GM21737 (cell line): ENCODE data around the gene BLOC1S6.
"Not testable (repeated sequence)": the region's sequence is repeated elsewhere in the genome, so short reads cannot be mapped to it uniquely, and the experiment has no call there.

Experiments used
- ATAC-seq: cut with Tn5 transposase; IDR thresholded peaks from one replicate; pipeline ENCODE4 v1.9.1; 2021; ENCODE audit warnings: mild to moderate bottlenecking, moderate library complexity; ENCODE audit not compliant: unreplicated experiment

Gene BLOC1S6

DNA sequence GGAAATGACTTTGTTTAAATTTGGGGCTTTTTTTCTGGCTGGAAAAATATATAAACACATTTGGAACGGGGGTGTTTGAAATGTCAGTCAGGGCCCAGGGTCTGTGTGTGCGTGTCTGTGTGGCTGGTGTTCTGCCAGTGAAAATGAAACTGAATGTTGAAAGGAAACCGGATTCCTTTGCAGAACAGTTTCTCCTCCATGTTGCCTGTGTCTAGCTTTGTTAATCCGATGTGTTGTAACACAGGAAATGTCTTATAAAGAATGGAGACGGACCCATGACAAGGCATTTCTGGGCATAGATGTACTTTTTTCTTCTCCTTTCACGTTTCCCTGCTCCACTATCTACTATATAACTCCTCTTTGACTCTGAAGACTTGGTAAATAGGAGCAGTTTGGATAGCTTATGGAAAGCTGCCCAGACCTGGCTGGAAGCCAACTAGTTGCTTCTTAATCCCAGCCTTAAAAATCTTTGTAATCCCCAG is 50.4 kb downstream of the BLOC1S6 start:
- peak; percentile 43 for ATAC-seq

DNA sequence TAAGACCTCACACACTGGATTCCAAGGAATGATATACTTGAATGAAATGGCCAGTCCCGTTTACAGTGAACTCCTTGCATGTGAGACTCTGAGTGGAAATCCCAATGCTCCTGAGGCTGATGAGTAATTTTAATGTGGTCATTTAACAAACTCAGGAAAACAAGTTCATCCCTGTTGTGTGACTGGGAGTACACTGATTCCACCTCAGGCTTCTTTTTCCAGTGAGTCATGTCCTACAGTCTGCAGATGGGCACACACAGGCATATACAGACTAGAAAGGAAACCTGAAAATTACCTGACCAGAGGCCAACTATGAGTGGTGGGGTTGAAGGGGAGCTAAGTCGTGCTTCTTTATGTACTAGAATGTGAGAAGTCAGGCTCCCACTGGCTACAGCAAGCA is 53.4 kb downstream of the BLOC1S6 start:
- no peak for ATAC-seq

DNA sequence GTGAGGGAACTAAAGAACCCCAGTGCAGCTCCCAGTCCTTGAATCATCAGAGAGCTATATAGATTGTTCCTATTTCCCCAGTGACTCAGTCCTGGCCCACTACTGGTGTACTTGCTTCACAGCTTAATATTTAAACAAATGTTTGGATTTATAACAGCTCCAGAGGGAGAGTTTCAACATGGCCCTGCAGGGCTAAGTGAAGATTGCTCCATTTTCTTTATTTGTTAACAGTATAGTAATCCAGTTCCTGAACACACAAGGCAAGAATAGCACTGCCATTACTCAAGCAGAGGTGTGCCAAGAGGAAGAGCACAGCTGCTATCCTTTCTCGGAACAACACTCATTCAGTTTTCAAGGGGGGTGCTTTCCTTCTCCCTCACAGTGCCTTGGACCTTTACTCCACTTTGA is 54.2 kb downstream of the BLOC1S6 start:
- ATAC-seq = no peak

DNA sequence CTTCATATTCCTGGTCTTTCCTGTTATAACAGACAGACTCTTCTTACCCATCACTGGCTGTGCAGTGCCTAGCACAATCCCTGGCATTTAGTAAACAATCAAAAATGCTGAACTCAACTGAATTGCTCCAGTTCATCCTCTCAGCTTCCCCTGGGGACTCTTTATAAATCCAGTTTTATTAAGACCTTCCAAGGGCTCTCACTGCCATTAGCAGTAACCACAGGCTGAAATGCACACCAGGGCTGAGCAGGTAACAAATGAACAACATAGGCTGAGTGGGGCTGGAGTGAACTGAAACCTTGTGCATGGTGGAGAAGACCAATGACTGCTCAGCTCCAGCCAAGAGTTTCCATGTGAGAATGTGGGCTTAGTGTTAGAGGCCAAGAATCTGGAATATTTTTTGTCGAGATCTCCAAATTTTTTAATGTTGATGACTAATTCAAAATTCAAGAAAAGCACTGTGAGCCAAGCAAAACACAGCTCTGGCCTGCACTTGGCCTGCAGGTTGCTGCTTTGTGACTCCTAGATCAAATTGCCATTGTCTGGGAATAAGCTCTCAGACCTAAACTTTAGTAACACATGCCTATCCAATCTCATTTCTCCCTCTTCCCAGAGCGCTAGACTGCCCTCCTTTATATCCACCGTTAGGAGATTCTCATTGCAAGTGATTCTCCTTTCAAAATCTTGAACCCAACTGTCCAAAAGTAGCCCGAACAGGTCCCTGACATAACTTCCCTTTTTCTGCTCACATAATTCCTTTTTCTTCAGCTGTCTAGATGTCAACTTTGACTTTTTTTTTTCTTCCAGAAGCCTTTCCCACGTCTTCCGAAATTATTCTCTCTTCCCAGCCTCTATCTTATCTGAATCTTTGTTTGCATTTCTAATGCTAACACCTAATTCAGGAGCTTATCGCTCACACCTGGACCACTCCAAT is 55.1 kb downstream of the BLOC1S6 start:
- ATAC-seq = no peak

DNA sequence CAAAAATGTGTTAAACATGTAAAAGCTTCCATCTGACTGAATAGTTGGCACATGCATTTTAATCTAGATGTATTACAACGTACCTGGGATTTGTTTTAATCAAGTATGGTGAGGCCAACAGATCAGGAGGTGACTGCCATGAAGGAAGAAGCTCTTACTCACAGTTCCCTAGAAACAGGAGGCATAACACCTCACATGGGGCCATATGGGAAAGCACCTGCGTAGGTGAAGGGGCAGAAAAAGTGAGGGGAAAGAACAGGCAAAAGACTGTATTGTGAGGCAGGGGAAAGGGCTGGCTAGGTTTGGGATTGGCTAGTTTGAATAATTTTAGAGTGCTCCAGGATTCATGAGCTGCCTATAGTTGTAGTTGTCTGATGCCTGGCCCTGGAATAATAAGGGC is 57.3 kb downstream of the BLOC1S6 start:
- ATAC-seq = no peak

DNA sequence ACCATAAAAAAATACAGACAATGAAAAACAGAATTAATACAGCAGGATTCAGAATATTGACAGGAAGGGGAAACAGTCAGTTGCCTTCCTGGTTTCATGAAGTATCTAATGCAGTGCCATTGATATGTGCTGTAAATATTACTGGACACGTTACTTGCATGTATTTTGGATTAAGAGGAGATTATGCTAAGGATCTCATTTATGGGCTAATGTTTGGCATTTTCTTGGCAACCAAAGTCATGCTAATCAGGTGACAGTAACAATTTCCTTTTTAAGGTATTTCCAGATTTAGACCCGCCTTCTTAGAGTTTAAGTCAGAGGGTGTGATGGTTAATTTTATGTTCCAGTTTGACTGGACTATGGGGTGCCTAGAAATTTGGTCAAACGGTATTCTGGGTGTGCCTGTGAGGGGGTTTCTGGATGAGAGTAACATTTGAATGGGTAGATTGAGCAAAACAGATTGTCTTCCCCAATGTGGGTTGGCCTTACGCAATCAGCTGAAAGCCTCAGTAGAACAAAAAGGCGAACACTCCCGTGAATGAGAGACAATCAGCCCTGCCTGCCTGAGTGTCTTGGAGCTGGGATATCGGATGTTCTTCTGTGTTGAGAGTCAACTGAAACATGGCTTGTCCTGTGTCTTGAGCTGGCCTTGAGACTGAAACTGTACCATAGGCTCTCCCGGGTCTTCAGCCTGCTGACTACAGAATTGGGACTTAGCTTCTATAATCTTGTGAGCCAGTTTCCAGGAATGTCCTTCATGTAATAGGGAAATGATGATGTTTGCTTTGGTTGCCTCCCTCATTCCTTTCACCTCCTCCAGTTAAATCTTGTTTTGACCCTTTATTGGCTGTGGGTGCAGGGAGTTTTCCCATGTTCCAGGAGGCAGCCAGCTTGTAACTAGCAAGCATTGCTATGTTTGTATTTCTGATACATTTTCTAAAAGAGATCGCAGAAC is 58.1 kb downstream of the BLOC1S6 start:
- no peak for ATAC-seq

DNA sequence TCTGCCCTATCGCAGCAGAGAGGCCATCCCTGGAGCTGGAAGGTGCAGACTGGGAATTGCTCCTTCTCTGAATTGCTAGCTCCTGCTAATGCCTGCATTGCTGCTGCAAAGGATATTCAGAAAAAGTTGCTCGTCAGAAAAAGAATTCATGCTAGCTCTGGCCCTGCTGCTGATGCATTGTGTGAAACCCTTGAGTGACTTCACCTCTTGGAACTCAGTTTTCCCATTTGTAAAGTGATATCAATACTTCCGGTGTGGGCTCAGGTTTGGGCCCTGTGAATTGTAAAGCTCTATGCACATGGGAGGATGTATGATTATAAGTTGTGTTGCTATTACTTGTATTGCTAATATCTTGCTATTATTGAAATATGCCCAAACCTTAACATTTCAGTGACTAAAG is 59.0 kb downstream of the BLOC1S6 start:
- no peak for ATAC-seq

DNA sequence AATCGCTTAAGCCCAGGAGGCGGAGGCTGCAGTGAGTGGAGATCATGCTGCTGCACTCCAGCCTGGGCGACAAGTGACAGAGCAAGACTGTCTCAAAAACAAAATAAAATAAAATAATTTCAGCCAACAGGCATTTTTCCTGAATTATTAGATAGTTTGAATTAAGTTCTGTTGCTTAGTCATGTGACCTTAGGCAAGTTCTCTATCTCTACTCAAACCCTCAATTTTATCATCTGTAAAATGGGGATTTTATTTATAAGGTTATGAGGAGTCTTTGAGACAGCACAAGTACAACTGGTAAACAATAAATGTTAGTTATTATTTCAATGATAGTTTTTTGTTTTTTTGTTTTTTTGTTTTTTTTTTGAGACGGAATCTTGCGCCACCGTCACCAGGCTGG is 60.6 kb downstream of the BLOC1S6 start:
- ATAC-seq = no peak

DNA sequence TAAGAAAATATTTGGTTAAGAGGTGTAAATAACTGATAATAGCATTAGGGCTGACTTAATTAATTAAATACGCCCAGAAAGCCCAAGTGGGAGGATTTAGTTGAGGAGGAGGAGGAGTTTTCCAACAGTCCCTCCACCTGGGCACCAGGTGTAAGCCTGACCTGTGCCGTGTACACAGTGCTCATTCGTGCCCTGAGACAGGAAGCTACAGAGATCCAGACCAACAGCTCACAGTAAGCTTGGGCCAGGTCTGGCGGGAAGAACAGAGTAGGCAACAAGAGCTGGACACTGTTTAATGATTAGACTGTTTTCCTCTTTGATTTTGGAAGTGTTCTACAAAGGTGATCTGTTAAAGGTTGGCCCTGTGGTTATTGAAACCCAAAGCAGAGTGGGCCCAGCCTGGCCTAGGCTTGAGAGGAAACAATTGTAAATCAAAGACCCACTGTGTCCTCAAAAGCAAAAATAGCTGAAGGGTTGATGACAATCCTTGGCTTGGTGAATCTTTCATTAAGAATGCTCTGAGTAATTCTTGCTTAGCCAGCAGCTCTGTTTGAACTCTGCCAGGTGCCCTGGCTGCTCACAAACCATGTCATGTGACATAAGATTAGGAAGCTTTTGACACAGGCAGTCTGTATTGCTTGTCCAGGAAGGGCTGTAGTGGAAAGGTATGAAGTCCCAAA is 61.5 kb downstream of the BLOC1S6 start:
- ATAC-seq = no peak

DNA sequence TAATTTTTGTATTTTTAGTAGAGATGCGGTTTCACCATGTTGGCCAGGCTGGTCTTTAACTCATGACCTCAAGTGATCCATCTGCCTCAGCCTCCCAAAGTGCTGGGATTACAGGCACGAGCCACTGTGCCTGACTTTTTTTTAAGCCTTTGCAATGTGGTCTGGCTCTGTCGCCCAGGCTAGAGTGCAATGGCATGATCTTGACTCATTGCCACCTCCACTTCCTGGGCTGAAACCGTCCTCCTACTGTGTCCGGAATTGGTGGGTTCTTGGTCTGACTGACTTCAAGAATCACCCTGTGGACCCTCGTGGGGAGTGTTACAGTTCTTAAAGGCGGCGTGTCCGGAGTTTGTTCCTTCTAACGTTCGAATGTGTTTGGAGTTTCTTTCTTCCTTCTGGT is 62.8 kb downstream of the BLOC1S6 start:
- not testable (repeated sequence) for ATAC-seq

DNA sequence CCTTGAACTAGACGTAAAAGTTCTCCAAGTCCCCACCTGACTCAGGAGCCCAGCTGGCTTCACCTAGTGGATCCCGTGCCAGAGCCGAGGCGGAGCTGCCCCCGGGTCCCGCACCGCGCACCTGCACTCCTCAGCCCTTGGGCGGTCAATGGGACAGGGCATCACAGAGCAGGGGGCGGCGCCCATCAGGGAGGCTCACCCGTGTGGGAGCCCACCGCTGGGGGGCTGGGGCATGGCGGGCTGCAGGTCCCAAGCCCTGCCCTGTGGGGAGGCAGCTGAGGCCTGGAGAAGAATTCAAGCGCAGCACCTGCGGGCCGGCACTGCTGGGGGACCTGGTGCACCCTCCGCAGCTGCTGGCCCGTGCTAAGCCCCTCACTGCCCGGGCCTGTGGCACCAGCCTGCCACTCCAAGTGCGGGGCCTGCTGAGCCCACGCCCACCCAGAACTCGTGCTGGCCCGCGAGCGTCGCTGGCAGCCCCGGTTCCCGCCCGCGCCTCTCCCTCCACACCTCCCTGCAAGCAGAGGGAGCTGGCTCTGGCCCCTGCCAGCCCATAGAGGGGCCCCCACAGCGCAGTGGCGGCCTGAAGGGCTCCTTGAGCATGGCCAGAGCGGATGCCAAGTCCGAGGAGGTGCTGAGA is 63.8 kb downstream of the BLOC1S6 start:
- ATAC-seq = no peak

DNA sequence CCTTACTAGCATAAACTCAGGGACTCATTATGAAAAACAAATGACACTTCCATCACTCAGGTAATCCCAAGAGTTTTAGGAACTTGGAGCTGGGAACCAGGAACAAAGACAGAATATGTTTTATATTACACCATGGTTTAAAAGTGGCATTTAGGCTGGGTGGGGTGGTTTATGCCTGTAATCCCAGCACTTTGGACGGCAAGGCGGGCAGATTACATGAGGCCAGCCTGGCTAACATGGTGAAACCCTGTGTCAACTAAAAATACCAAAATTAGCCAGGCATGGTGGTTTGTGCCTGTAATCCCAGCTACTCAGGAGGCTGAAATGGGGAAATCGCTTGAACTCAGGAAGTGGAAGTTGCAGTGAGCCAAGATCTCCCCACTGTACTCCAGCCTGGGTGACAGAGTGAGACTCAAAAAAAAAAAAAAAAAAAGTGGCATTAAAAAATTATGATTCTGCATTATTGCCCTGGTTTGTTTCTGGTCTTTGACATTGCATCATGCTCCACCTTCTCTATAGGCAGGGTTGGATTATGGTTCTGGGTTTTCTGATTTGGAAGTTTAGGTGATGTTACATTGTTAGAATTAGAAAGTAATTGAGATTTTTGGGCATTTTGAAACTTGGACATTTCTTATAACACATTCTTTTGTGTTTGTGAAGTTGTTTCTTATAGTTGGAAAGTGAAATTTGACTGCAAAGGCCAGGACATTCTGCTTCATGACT is 66.7 kb downstream of the BLOC1S6 start:
- ATAC-seq = no peak

DNA sequence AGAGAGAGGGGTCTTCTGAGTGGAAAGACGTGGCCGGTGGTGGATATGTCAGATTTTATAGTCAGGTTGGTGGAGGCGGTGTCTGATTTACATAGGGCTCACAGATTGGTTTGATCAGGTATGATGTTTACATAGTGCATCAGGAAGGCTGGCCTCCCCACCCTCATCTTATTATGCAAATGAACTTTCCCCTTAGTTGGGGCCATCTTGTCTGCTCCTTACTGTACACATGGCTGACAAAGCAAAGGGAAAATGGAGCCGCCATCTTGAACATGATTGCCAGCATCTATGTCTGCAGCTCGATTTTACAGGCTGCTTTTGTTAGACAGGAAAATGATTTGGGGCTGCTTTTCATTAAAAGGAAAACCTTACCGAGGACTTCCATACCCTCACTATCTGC is 67.6 kb downstream of the BLOC1S6 start:
- no peak for ATAC-seq

DNA sequence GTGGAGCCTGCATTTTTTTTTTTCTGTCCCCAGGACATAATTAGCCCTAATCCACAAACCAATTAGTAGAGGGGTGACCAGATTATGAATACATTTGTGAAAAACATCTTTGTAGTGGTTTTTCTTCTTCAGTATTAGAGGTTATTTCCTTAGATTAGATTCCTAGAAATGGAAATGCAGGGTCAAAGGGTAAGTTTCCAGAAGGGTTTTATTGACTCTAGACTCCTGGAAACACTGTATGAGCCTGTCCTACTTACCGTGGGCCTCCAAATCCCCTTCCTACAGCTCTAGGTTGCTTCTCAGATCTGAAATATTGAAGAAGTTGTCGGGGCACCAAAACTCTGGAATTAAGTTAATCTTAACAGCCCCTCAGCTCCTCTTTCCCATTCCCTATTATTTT is 70.1 kb downstream of the BLOC1S6 start:
- no peak for ATAC-seq

DNA sequence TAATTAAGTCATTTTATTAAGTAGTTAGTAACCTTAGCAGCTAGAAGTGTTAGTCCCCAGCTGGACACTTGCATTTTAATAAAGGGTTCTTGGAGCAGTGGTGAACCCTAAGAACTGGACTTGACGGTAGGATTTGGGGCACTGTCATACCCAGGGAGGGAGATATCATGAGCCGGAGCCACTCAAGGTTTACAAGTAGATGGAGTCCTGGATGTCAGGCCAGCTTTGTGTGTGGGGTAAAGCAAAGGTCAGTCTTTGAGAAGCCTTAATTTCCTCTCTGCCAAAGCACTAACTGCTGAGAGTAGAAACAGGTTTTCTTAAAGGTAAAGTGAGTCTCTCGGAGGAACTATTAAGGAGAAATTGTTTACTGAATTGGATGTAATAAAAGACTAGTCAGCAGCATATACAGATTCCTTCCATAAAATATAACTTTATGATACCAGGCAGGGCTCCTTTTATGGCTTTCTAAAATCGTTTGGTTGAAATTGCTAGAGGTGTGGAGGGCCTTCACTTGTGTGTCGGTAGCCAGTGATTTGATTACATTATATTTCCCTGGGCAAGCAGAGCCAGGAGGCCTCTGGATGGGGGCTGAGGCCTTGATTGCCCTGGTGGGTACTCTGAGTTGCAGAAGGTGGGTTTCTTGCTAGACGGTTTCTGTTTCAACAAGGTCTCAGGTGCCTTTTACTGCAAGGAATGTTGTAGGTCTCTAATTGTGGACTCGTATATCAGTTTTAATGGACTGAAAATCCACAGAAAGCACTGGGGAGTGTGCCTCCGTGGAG is 70.8 kb downstream of the BLOC1S6 start:
- no peak for ATAC-seq
